HCT116 (cell line): Measurements from ENCODE around the gene PMM1. TPM values are rescaled to one million over a fixed set of nuclear protein-coding genes. Genes with fewer than 3 reads are reported as not detected.

Experiments
- ATAC-seq: fragments of 200-7000 bp; cut with Tn5 transposase; 2 replicates; pipeline ENCODE4 v1.9.1; 2020; ENCODE audit warnings: mild to moderate bottlenecking, moderate library complexity
- BruUV-seq: library from RNA; stranded (reverse); fragments of 400-500 nt; replicated peaks from 2 replicates; lab custom pipeline; 2021; lab: Mats Ljungman, UMichigan
- CTCF ChIA-PET: fragments of 300-600 bp; sonication (Branson Sonifier 250); formaldehyde crosslinking; loops from one replicate; lab custom pipeline; 2021; ENCODE audit warnings: antibody characterized with exemption; lab: Charles Lee
- POLR2A ChIA-PET: fragments of 300-600, 350-600 bp; sonication (Branson Sonifier 250); formaldehyde crosslinking; loops from one replicate; lab custom pipeline; 2021; ENCODE audit warnings: antibody characterized with exemption; lab: Charles Lee
- RAD21 ChIA-PET, 2 experiments: fragments of 300-600 bp; sonication (Branson Sonifier 250); formaldehyde crosslinking; loops; one replicate each; lab custom pipeline; 2023; ENCODE audit warnings: low total read pairs in 2 of 2; ENCODE audit not compliant: uncharacterized antibody in 2 of 2, unreplicated experiment in 2 of 2, low non-redundant PET in 1 of 2; lab: Charles Lee
- DNase-seq: peaks from one replicate; pipeline ENCODE4 v3.0.0-alpha.2; 2010; ENCODE audit warnings: low read depth, low spot score
- H2AFZ ChIP-seq: fragments of 200-600 bp; shearing (Covaris generic), sonication (generic); 2 replicates; pipeline ENCODE4 v1.6.1; 2017; ENCODE audit warnings: low read depth, mixed run types, mixed read lengths, antibody characterized with exemption, low read length; ENCODE audit not compliant: poor library complexity, severe bottlenecking
- H3K27ac ChIP-seq: 2 replicates; pipeline ENCODE4 v1.5.1; 2012; ENCODE audit warnings: low read depth, low read length
- H3K27me3 ChIP-seq: fragments of 200-600 bp; sonication (generic); 2 replicates; pipeline ENCODE4 v1.6.1; 2016; ENCODE audit warnings: mixed run types, low read length, mixed read lengths; ENCODE audit not compliant: insufficient read depth
- H3K36me3 ChIP-seq, 2 experiments: fragments of 200-500 bp in 1 of 2; fragments of 200-600 bp in 1 of 2; sonication (Bioruptor generic) in 1 of 2; sonication (generic) in 1 of 2; 2 replicates each; pipeline versions ENCODE4 v1.5.1 to v1.6.1; 2014 to 2016; ENCODE audit warnings: low read length in 2 of 2, inconsistent platforms in 1 of 2, mixed read lengths in 1 of 2, mixed run types in 1 of 2; ENCODE audit not compliant: insufficient read depth in 2 of 2, control insufficient read depth in 1 of 2
- H3K4me1 ChIP-seq, 2 experiments: fragments of 200-600 bp in 1 of 2; sonication (generic) in 1 of 2; 2 replicates each; pipeline versions ENCODE4 v1.5.1 to v1.6.1; 2012 to 2017; ENCODE audit warnings: low read length in 2 of 2, inconsistent platforms in 1 of 2, mild to moderate bottlenecking in 1 of 2, mixed read lengths in 1 of 2, mixed run types in 1 of 2, moderate library complexity in 1 of 2; ENCODE audit not compliant: insufficient read depth in 2 of 2, control insufficient read depth in 1 of 2
- H3K4me2 ChIP-seq: fragments of 200-600 bp; sonication (generic); 2 replicates; pipeline ENCODE4 v1.6.1; 2017; ENCODE audit warnings: mixed run types, low read length, mixed read lengths
- H3K4me3 ChIP-seq, 2 experiments: fragments of 200-600 bp in 1 of 2; sonication (generic) in 1 of 2; replicated peaks in 1 of 2; 2 replicates each; pipeline ENCODE4 v1.5.1; 2011 to 2016; ENCODE audit warnings: low read length in 2 of 2, control low read depth in 1 of 2, low read depth in 1 of 2, mild to moderate bottlenecking in 1 of 2, mixed read lengths in 1 of 2, mixed run types in 1 of 2
- H3K79me2 ChIP-seq: fragments of 200-600 bp; sonication (generic); 2 replicates; pipeline ENCODE4 v1.6.1; 2017; ENCODE audit warnings: mild to moderate bottlenecking, mixed run types, low read length, moderate library complexity, mixed read lengths; ENCODE audit not compliant: insufficient read depth
- H3K9ac ChIP-seq: fragments of 200-600 bp; sonication (generic); 2 replicates; pipeline ENCODE4 v1.6.1; 2016; ENCODE audit warnings: low read length, mixed read lengths
- H3K9me2 ChIP-seq: fragments of 200-600 bp; sonication (generic), shearing (Covaris generic); 2 replicates; pipeline ENCODE4 v1.6.1; 2017; ENCODE audit warnings: mixed run types, mild to moderate bottlenecking, moderate library complexity; ENCODE audit not compliant: insufficient read depth
- H3K9me3 ChIP-seq, 2 experiments: fragments of 200-500 bp in 1 of 2; fragments of 200-600 bp in 1 of 2; sonication (Bioruptor generic) in 1 of 2; sonication (generic) in 1 of 2; 2 replicates each; pipeline ENCODE4 v1.6.1; 2014 to 2017; ENCODE audit warnings: low read length in 2 of 2, mixed read lengths in 2 of 2, inconsistent platforms in 1 of 2, low read depth in 1 of 2, mild to moderate bottlenecking in 1 of 2, mixed run types in 1 of 2, moderate library complexity in 1 of 2; ENCODE audit not compliant: control insufficient read depth in 1 of 2, insufficient read depth in 1 of 2
- H4K20me1 ChIP-seq: fragments of 200-600 bp; sonication (generic), shearing (Covaris generic); 2 replicates; pipeline ENCODE4 v1.6.1; 2017; ENCODE audit warnings: mixed run types, mild to moderate bottlenecking, moderate library complexity; ENCODE audit not compliant: insufficient read depth
- ATF3 ChIP-seq: IDR thresholded peaks from 2 replicates; pipeline ENCODE4 v1.6.1; 2012
- CBX3 ChIP-seq: IDR thresholded peaks from 2 replicates; pipeline ENCODE4 v1.6.1; 2012; ENCODE audit warnings: low read depth
- CEBPB ChIP-seq: IDR thresholded peaks from 2 replicates; pipeline ENCODE4 v1.6.1; 2012; ENCODE audit warnings: low read depth
- CTCF ChIP-seq, 3 experiments: fragments of 200-600 bp in 1 of 3; sonication (generic) in 1 of 3; IDR thresholded peaks in 2 of 3; conservative IDR thresholded peaks in 1 of 3; 2 replicates each; pipeline ENCODE4 v1.5.1; 2012 to 2017; ENCODE audit warnings: low read depth in 2 of 3, low read length in 2 of 3, antibody characterized with exemption in 1 of 3, borderline replicate concordance in 1 of 3, control low read depth in 1 of 3, mild to moderate bottlenecking in 1 of 3, mixed read lengths in 1 of 3, mixed run types in 1 of 3, moderate library complexity in 1 of 3; ENCODE audit not compliant: insufficient read depth in 1 of 3
- ELF1 ChIP-seq: IDR thresholded peaks from 2 replicates; pipeline ENCODE4 v1.6.1; 2012; ENCODE audit warnings: low read depth, borderline replicate concordance
- EZH2 ChIP-seq: fragments of 200-600 bp; sonication (generic); IDR thresholded peaks from 2 replicates; pipeline ENCODE4 v1.6.1; 2017; ENCODE audit warnings: antibody characterized with exemption, mixed run types
- EZH2phosphoT487 ChIP-seq: fragments of 200-600 bp; IDR thresholded peaks from 2 replicates; pipeline ENCODE4 v1.6.1; 2018; ENCODE audit warnings: antibody characterized with exemption, borderline replicate concordance
- POLR2A ChIP-seq: IDR thresholded peaks from 2 replicates; pipeline ENCODE4 v1.7.0; 2011; ENCODE audit warnings: borderline replicate concordance; ENCODE audit not compliant: insufficient read depth, insufficient read length; ENCODE audit errors: extremely low read depth
- REST ChIP-seq: IDR thresholded peaks from 2 replicates; pipeline ENCODE4 v1.6.1; 2012; ENCODE audit warnings: low read depth
- SIN3A ChIP-seq: IDR thresholded peaks from 2 replicates; pipeline ENCODE4 v1.6.1; 2012; ENCODE audit warnings: low read depth
- SP1 ChIP-seq: IDR thresholded peaks from 2 replicates; pipeline ENCODE4 v1.6.1; 2012; ENCODE audit warnings: low read depth
- SRF ChIP-seq: IDR thresholded peaks from 2 replicates; pipeline ENCODE4 v1.6.1; 2012; ENCODE audit warnings: low read depth
- TCF7L2 ChIP-seq: IDR thresholded peaks from 2 replicates; pipeline ENCODE4 v1.7.0; 2011; ENCODE audit warnings: borderline replicate concordance, inconsistent platforms; ENCODE audit not compliant: insufficient read depth, insufficient read length; ENCODE audit errors: extremely low read depth
- ZBTB33 ChIP-seq: IDR thresholded peaks from 2 replicates; pipeline ENCODE4 v1.6.1; 2011; ENCODE audit warnings: mild to moderate bottlenecking, low read length, moderate library complexity; ENCODE audit not compliant: insufficient replicate concordance; ENCODE audit errors: extremely low read depth
- ZFX ChIP-seq: fragments of 450-650 bp; IDR thresholded peaks from 2 replicates; pipeline ENCODE4 v1.6.1; 2017
- ZNF274 ChIP-seq: fragments of 200-500 bp; sonication (Bioruptor generic); IDR thresholded peaks from 2 replicates; pipeline ENCODE4 v1.6.1; 2014; ENCODE audit warnings: mild to moderate bottlenecking, low read depth, low read length, inconsistent platforms
- intact Hi-C: fragments of 100-400 bp; cut with micrococcal nuclease; formaldehyde crosslinking; loops from 2 replicates; pipeline ENCODE4 v1.10.0; 2022
- total RNA-seq: library from RNA; stranded (reverse); gene quantifications from one replicate; pipeline ENCODE4 v1.2.1, GENCODE V29; 2021; ENCODE audit not compliant: unreplicated experiment

Gene PMM1
- total RNA-seq, 1 experiment from 2014 or later, result 31.7 TPM

GRCh38 chr22:41582694-41583093, 6.9 kb downstream of the PMM1 start:
- DNase-seq (no peak), ATAC-seq (no peak)
- no peaks in the 10 kb centered on the region for H3K79me2 ChIP-seq
- H2AFZ ChIP-seq, result no peak overlapping the region
- H3K27ac ChIP-seq, result no peak overlapping the region
- BruUV-seq, result no TSS peak
- no peak overlapping the region for H3K4me2 ChIP-seq
- H3K4me3 ChIP-seq, result no peak overlapping the region
- 0 out of 4 replicates have a peak, but pooled peaks cover under 1 to 2% of the 10 kb centered on the region in 2 experiments for H3K36me3 ChIP-seq
- H3K9me3 ChIP-seq, result no peaks in the 10 kb centered on the region
- no peaks in the 10 kb centered on the region for H4K20me1 ChIP-seq
- peaks cover 2 to 3% of the 10 kb centered on the region in 2 experiments; a peak in 2 of 4 replicates for H3K4me1 ChIP-seq
- ChIA-PET RAD21 (no interaction called here), POLR2A (no interaction called here)
- TF ChIP-seq EZH2 (no peak), ATF3 (no peak), TCF7L2 (no peak), REST (no peak), EZH2phosphoT487 (no peak), SIN3A (no peak), SP1 (no peak), ELF1 (no peak), ZFX (no peak), SRF (no peak), CTCF (IDR thresholded peaks at IDR 0.05 in 2 of 3, conservative IDR thresholded peaks at IDR 0.05 in 1 of 3; ENCODE audit: borderline replicate concordance in 1 of 3, insufficient read depth in 1 of 3, low read depth in 2 of 3, low read length in 2 of 3) (no peak), ZNF274 (no peak), CBX3 (no peak), POLR2A (no peak), CEBPB (no peak), ZBTB33 (no peak)
- TF ChIP-seq, all 23 proteins: peak for 0
- Histone ChIP-seq H3K9ac (no peak overlapping the region), H3K9me2 (no peaks in the 10 kb centered on the region), H3K27me3 (no peaks in the 10 kb centered on the region)
- intact Hi-C loops, result no loop called here
- CTCF ChIA-PET, result no interaction called here
